GM12865 (cell line): ENCODE results near the gene IL17D.

Experiments used
- DNase-seq: peaks from one replicate; pipeline ENCODE4 v3.0.0; 2010; ENCODE audit warnings: low read depth
- H3K4me3 ChIP-seq: 2 replicates; pipeline ENCODE4 v1.5.1; 2011; ENCODE audit warnings: mild to moderate bottlenecking, low read depth, low read length, control low read depth
- CTCF ChIP-seq: IDR thresholded peaks from 2 replicates; pipeline ENCODE4 v1.5.1; 2011; ENCODE audit warnings: low read length, control low read depth, low read depth, inconsistent platforms; ENCODE audit not compliant: insufficient read depth; ENCODE audit errors: missing control alignments

IL17D gene

GRCh38 chr13:20682061-20682460 is 21.4 kb upstream of the IL17D start:
- DNase-seq = no peak
- TF ChIP-seq CTCF = no peak
- H3K4me3 ChIP-seq = no peak overlapping the region

- no peak overlapping the region for H3K4me3 ChIP-seq
- DNase-seq = no peak
- no peak for TF ChIP-seq CTCF
These were observed 19.5 kb upstream of the IL17D start for GRCh38 chr13:20684041-20684440.

GRCh38 chr13:20684546-20684945 is 19.0 kb upstream of the IL17D start:
- H3K4me3 ChIP-seq = no peak overlapping the region
- no peak for TF ChIP-seq CTCF
- DNase-seq = no peak

GRCh38 chr13:20685092-20685491 is 18.4 kb upstream of the IL17D start:
- DNase-seq = no peak
- no peak overlapping the region for H3K4me3 ChIP-seq
- no peak for TF ChIP-seq CTCF

- TF ChIP-seq CTCF = no peak
- no peak for DNase-seq
- H3K4me3 ChIP-seq = no peak overlapping the region
These were observed 17.3 kb upstream of the IL17D start for GRCh38 chr13:20686167-20686566.

- TF ChIP-seq CTCF = no peak
- no peak for DNase-seq
- no peak overlapping the region for H3K4me3 ChIP-seq
These were observed 16.5 kb upstream of the IL17D start for GRCh38 chr13:20686863-20687579.

GRCh38 chr13:20689291-20689690 is 14.2 kb upstream of the IL17D start:
- no peak overlapping the region for H3K4me3 ChIP-seq
- TF ChIP-seq CTCF = no peak
- DNase-seq = no peak
